ENCODE data around the gene PLA2G5.

Gene PLA2G5

DNA sequence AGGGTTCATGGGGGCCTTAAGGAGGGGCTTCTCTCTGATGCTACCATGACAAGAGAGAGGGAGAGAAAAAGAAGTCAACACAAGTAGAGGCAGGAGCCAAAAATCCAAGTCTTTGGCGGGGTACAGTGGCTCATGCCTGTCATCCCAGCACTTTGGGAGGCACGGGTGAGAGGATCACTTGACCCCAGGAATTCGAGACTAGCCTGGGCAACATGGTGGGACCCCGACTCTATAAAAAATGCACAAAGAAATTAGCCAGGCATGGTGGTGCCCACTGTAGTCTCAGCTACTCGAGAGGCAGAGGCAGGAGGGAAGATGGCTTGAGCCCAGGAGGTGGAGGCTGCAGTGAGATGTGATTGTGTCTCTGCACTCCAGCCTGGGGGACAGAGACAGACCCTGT lies 8.7 kb downstream of the PLA2G5 start:
- Histone ChIP-seq H3K27me3 (ENCODE audit: control insufficient read depth, insufficient read depth, low read length) (no peaks in the 10 kb centered on the region), H3K36me3 (ENCODE audit: control insufficient read depth, insufficient read depth, low read length) (no peaks in the 10 kb centered on the region), H3K27ac (ENCODE audit: low read depth, low read length) (no peak overlapping the region), H3K4me1 (ENCODE audit: control insufficient read depth, insufficient read depth, low read length) (no peaks in the 10 kb centered on the region), H3K4me3 (ENCODE audit: low read depth, low read length) (no peak overlapping the region), H3K9ac (ENCODE audit: low read depth, low read length) (no peak overlapping the region), H3K9me3 (ENCODE audit: control insufficient read depth, insufficient read depth, low read length) (no peaks in the 10 kb centered on the region)

GRCh38 chr1:20079661-20080305 lies 9.8 kb downstream of the PLA2G5 start:
- Histone ChIP-seq H3K4me3 (ENCODE audit: low read depth, low read length) (no peak overlapping the region), H3K9me3 (ENCODE audit: control insufficient read depth, insufficient read depth, low read length) (no peaks in the 10 kb centered on the region), H3K4me1 (ENCODE audit: control insufficient read depth, insufficient read depth, low read length) (no peaks in the 10 kb centered on the region), H3K36me3 (ENCODE audit: control insufficient read depth, insufficient read depth, low read length) (no peaks in the 10 kb centered on the region), H3K27ac (ENCODE audit: low read depth, low read length) (no peak overlapping the region), H3K27me3 (ENCODE audit: control insufficient read depth, insufficient read depth, low read length) (no peaks in the 10 kb centered on the region), H3K9ac (ENCODE audit: low read depth, low read length) (no peak overlapping the region)

DNA sequence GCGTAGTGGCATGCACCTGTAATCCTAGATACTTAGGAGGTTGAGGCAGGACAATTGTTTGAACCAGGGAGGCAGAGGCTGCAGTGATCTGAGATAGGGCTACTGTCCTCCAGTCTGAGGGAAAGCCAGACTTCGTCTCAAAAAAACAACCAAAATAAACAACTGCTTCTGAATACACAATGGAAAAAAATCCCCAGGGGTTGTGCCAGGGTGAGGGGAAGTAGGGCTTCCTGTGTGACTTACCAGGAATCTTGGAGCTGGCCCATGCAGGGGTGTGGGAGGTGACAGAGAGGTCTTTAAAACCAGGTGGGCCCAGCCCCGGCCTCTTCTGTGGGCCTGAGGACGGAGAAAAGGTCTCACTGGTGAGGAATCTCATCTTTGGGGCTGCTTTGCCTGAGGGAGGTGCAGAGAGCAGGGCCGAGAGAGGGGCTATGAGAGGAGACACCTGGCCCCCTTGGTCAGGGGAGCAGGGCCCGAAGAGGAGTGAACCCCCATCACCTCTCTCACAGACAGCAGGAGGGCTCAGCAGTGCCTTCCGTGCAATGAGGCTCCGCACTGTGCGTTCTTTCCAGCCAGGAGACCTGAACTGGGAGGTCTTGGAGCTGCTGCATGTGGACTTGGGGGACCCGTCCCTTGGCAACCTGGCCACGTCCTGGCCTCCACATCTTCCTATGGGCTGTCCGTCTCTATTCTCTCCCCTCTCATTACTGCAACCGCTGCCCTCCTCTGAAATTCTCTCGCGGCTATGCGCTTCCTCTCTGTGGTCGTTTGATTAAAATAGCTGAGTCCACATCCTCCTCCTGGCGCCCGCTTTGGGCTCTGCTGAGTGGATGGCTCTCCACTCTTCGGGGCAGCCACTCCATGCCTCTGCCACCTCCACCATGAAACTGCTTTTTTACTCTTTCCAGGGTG lies 10.7 kb downstream of the PLA2G5 start:
- H3K27me3 ChIP-seq (ENCODE audit: control insufficient read depth, insufficient read depth, low read length) = no peaks in the 10 kb centered on the region
- no peaks in the 10 kb centered on the region for H3K36me3 ChIP-seq (ENCODE audit: control insufficient read depth, insufficient read depth, low read length)
- no peaks in the 10 kb centered on the region for H3K4me1 ChIP-seq (ENCODE audit: control insufficient read depth, insufficient read depth, low read length)
- no peak overlapping the region for H3K27ac ChIP-seq (ENCODE audit: low read depth, low read length)
- no peak overlapping the region for H3K9ac ChIP-seq (ENCODE audit: low read depth, low read length)
- no peak overlapping the region for H3K4me3 ChIP-seq (ENCODE audit: low read depth, low read length)
- no peaks in the 10 kb centered on the region for H3K9me3 ChIP-seq (ENCODE audit: control insufficient read depth, insufficient read depth, low read length)

- Histone ChIP-seq H3K9me3 (ENCODE audit: control insufficient read depth, insufficient read depth, low read length) (no peaks in the 10 kb centered on the region), H3K27ac (ENCODE audit: low read depth, low read length) (no peak overlapping the region), H3K4me3 (ENCODE audit: low read depth, low read length) (no peak overlapping the region), H3K9ac (ENCODE audit: low read depth, low read length) (no peak overlapping the region), H3K27me3 (ENCODE audit: control insufficient read depth, insufficient read depth, low read length) (no peaks in the 10 kb centered on the region), H3K36me3 (ENCODE audit: control insufficient read depth, insufficient read depth, low read length) (no peaks in the 10 kb centered on the region), H3K4me1 (ENCODE audit: control insufficient read depth, insufficient read depth, low read length) (no peaks in the 10 kb centered on the region)
Observed at GRCh38 chr1:20081353-20081810, 11.4 kb downstream of the PLA2G5 start.

DNA sequence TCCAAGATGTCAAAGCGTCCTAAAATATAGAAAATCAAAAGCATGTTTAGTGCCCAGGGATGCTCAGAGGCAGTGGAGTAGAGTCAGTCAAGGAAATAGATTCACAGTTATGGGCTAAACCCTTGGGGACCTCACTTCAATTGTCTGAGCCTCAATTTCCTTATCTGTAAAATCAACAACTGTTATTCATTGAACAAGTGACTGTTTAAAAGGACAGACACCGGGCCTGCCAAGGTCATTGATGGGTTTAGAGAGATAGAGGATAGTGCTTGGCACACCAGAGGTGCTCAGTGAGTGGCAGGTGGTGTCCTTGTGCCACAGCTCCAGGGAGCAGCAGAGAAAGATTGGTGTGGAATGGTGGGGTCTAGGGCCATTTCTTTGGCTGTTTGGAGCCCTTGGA lies 12.8 kb downstream of the PLA2G5 start:
- Histone ChIP-seq H3K27ac (ENCODE audit: low read depth, low read length) (no peak overlapping the region), H3K4me1 (ENCODE audit: control insufficient read depth, insufficient read depth, low read length) (no peaks in the 10 kb centered on the region), H3K9ac (ENCODE audit: low read depth, low read length) (no peak overlapping the region)

DNA sequence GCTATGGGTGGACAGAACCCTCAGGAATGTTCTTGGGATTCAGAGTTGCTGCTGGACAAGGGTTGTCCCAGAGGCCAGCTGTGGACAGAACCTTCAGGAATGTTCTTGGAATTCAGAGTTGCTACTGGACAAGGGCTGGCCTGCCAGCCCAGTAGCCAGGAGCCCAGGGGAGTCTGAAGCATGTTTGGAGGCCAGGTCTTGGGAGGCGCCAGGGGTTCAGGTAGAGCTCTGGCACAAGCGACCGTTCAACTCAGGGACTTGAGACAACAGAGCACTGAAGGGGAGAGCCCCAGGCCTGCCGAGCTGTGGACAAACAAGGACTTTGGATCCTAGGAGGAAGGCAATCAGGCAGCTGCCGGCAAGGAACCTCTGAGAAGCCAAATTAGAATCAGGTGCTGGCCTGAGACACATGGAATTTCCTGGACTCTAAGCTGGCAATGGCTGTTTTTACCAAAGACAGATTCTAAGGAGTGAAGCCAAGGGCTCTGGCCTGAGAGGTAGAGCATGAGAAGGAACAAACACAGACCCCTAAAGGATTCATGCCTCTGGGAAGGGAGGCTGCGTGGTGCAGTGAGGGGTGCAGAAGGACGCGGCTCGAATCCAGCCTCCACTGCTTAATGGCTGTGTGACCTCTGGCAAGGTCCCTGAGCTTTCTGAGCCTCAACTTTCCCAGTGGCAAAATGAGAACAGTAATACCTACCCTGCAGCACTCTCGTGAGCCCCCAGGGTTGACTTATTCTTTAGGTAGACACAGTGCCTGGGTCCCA lies 13.4 kb downstream of the PLA2G5 start:
- Histone ChIP-seq H3K9ac (ENCODE audit: low read depth, low read length) (no peak overlapping the region), H3K36me3 (ENCODE audit: control insufficient read depth, insufficient read depth, low read length) (no peaks in the 10 kb centered on the region), H3K27me3 (ENCODE audit: control insufficient read depth, insufficient read depth, low read length) (no peaks in the 10 kb centered on the region), H3K4me1 (ENCODE audit: control insufficient read depth, insufficient read depth, low read length) (no peaks in the 10 kb centered on the region), H3K9me3 (ENCODE audit: control insufficient read depth, insufficient read depth, low read length) (no peaks in the 10 kb centered on the region), H3K4me3 (ENCODE audit: low read depth, low read length) (no peak overlapping the region), H3K27ac (ENCODE audit: low read depth, low read length) (no peak overlapping the region)

More for the DNA sequence above, 12.8 kb downstream of the PLA2G5 start:
- Histone ChIP-seq H3K9me3 (ENCODE audit: control insufficient read depth, insufficient read depth, low read length) (no peaks in the 10 kb centered on the region), H3K27me3 (ENCODE audit: control insufficient read depth, insufficient read depth, low read length) (no peaks in the 10 kb centered on the region), H3K36me3 (ENCODE audit: control insufficient read depth, insufficient read depth, low read length) (no peaks in the 10 kb centered on the region), H3K4me3 (ENCODE audit: low read depth, low read length) (no peak overlapping the region)

- Histone ChIP-seq H3K4me3 (ENCODE audit: low read depth, low read length) (no peak overlapping the region), H3K9me3 (ENCODE audit: control insufficient read depth, insufficient read depth, low read length) (no peaks in the 10 kb centered on the region), H3K27me3 (ENCODE audit: control insufficient read depth, insufficient read depth, low read length) (no peaks in the 10 kb centered on the region), H3K4me1 (ENCODE audit: control insufficient read depth, insufficient read depth, low read length) (no peaks in the 10 kb centered on the region), H3K36me3 (ENCODE audit: control insufficient read depth, insufficient read depth, low read length) (no peaks in the 10 kb centered on the region), H3K9ac (ENCODE audit: low read depth, low read length) (no peak overlapping the region), H3K27ac (ENCODE audit: low read depth, low read length) (no peak overlapping the region)
Observed at GRCh38 chr1:20086800-20087199, 16.8 kb downstream of the PLA2G5 start.

GRCh38 chr1:20087668-20088067 lies 17.7 kb downstream of the PLA2G5 start:
- no peak overlapping the region for H3K4me3 ChIP-seq (ENCODE audit: low read depth, low read length)
- H3K4me1 ChIP-seq (ENCODE audit: control insufficient read depth, insufficient read depth, low read length) = no peaks in the 10 kb centered on the region
- no peaks in the 10 kb centered on the region for H3K36me3 ChIP-seq (ENCODE audit: control insufficient read depth, insufficient read depth, low read length)
- H3K9me3 ChIP-seq (ENCODE audit: control insufficient read depth, insufficient read depth, low read length) = no peaks in the 10 kb centered on the region; the same call in 1 of the 2 replicates
- no peaks in the 10 kb centered on the region for H3K27me3 ChIP-seq (ENCODE audit: control insufficient read depth, insufficient read depth, low read length)
- H3K27ac ChIP-seq (ENCODE audit: low read depth, low read length) = no peak overlapping the region
- no peak overlapping the region for H3K9ac ChIP-seq (ENCODE audit: low read depth, low read length)

DNA sequence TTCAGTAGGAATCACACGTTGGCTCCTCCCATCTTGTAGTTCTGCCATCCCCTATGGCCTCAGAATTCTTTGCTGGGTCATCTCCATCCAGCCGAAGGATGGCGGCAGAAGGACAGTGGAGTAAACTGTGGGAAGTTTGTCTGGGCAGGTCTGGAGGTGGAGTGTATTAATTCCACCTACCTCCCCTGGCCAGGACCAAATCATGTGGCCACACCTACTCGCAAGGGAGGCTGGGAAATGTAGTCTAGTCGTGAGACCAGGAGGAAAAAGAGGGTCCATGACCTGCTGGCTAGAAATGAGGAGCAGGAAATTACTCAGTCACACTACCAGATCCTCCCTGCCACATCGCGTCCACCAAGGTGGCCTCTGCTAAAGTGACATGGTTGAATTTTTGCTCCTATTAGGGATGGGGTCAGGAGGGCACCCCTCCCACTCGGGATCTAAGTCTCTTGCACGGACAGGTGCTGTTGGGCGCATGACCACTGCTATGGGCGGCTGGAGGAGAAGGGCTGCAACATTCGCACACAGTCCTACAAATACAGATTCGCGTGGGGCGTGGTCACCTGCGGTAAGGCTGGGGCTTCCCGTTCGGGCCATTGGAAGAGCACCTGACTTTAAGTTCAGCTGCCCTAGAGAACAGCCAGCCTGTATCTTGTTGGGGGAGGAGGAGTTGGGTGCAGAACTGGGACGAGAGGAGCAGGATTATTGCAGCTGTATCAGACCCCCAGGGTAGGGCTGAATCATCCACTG lies 19.5 kb downstream of the PLA2G5 start:
- Histone ChIP-seq H3K27ac (ENCODE audit: low read depth, low read length) (no peak overlapping the region), H3K27me3 (ENCODE audit: control insufficient read depth, insufficient read depth, low read length) (no peaks in the 10 kb centered on the region), H3K9me3 (ENCODE audit: control insufficient read depth, insufficient read depth, low read length) (peaks cover 2% of the 10 kb centered on the region; the same call in 1 of the 2 replicates), H3K4me1 (ENCODE audit: control insufficient read depth, insufficient read depth, low read length) (no peaks in the 10 kb centered on the region), H3K4me3 (ENCODE audit: low read depth, low read length) (no peak overlapping the region), H3K9ac (ENCODE audit: low read depth, low read length) (no peak overlapping the region), H3K36me3 (ENCODE audit: control insufficient read depth, insufficient read depth, low read length) (no peaks in the 10 kb centered on the region)

DNA sequence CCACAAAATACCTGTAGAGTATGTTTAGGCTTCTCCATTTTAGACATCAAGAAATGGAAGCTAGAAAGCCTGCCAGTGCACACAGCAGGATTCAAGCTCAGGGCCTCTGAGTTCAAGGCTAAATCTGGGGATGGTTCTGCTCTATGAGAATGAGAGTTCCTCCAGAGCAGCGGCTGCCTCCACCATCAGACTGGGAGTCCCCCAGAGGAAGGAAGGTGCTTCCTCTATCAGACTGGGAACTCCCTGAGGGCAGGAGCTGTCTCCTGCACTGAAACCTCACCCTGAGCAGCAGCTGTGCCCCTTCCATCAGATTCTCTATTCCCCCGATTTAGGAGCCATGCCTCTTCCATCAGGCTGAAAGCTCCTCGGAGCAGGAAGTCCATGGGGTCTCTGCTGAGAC lies 20.1 kb downstream of the PLA2G5 start:
- no peak overlapping the region for H3K4me3 ChIP-seq (ENCODE audit: low read depth, low read length)
- H3K36me3 ChIP-seq (ENCODE audit: control insufficient read depth, insufficient read depth, low read length) = no peaks in the 10 kb centered on the region
- peaks cover 6% of the 10 kb centered on the region; the same call in 1 of the 2 replicates for H3K9me3 ChIP-seq (ENCODE audit: control insufficient read depth, insufficient read depth, low read length)
- no peak overlapping the region for H3K27ac ChIP-seq (ENCODE audit: low read depth, low read length)
- H3K4me1 ChIP-seq (ENCODE audit: control insufficient read depth, insufficient read depth, low read length) = no peaks in the 10 kb centered on the region
- H3K27me3 ChIP-seq (ENCODE audit: control insufficient read depth, insufficient read depth, low read length) = no peaks in the 10 kb centered on the region
- H3K9ac ChIP-seq (ENCODE audit: low read depth, low read length) = no peak overlapping the region

All from HUES48 (cell line).